Ascending aorta (tissue), 2 donors: Measurements from ENCODE around the gene INAFM1. TPM values are rescaled to one million over a fixed set of nuclear protein-coding genes. Genes with fewer than 3 reads are reported as not detected.

ENCODE experiments used
- DNase-seq, 2 donors: peaks; one replicate each; pipeline ENCODE4 v3.0.0-alpha.2; 2019; ENCODE audit warnings: low spot score in 2 of 2
- H3K27ac ChIP-seq, 2 donors: fragments of 200-600 bp; sonication (generic); one replicate each; pipeline ENCODE4 v1.5.1; 2016 to 2017; ENCODE audit warnings: mild to moderate bottlenecking in 1 of 2
- H3K27me3 ChIP-seq: fragments of 200-600 bp; sonication (generic); one replicate; pipeline ENCODE4 v1.5.1; 2017
- H3K36me3 ChIP-seq, 2 donors: fragments of 200-600 bp; sonication (generic); one replicate each; pipeline ENCODE4 v1.5.1; 2016
- H3K4me1 ChIP-seq, 2 donors: fragments of 200-600 bp; sonication (generic); one replicate each; pipeline ENCODE4 v1.5.1; 2016 to 2017; ENCODE audit warnings: mild to moderate bottlenecking in 1 of 2
- H3K4me3 ChIP-seq, 2 donors: fragments of 200-600 bp; sonication (generic); one replicate each; pipeline ENCODE4 v1.5.1; 2016 to 2017; ENCODE audit warnings: mild to moderate bottlenecking in 1 of 2
- H3K9me3 ChIP-seq, 2 donors: fragments of 200-600 bp; sonication (generic); one replicate each; pipeline ENCODE4 v1.5.1; 2016
- CTCF ChIP-seq, 3 experiments: fragments of 200-600 bp in 2 of 3; fragments of 450-650 bp in 1 of 3; sonication (generic) in 2 of 3; IDR thresholded peaks; one replicate each; pipeline ENCODE4 v1.5.1; 2016 to 2019; ENCODE audit warnings: antibody characterized with exemption in 3 of 3, mild to moderate bottlenecking in 1 of 3, moderate library complexity in 1 of 3
- intact Hi-C: fragments of 100-400 bp; cut with DNase I; formaldehyde crosslinking; loops from one replicate; pipeline ENCODE4 v1.15.1; 2023
- total RNA-seq: library from RNA; depleted of rRNA; stranded (reverse); fragments of >200 nt; gene quantifications from one replicate; pipeline ENCODE4 v1.1.0, GENCODE V29; 2016

The INAFM1 gene
- total RNA-seq, 1 donor from 2014 or later = 33.7 TPM

- Histone ChIP-seq H3K27ac (peak overlapping the region; percentile 10 to 85), H3K36me3 (no peaks in the 10 kb centered on the region), H3K4me1 (peaks cover 27 to 35% of the 10 kb centered on the region in 2 donors), H3K27me3 (no peaks in the 10 kb centered on the region), H3K4me3 (peak overlapping the region in 1 of 2 donors; percentile 45), H3K9me3 (no peaks in the 10 kb centered on the region)
- intact Hi-C loops = loop anchor here (5.0 to 10.0 kb wide), 2 partner anchors 388 to 616 kb away; partner anchors contain the start of genes AP2S1 and PTGIR
- no peak for TF ChIP-seq CTCF (IDR thresholded peaks at IDR 0.05)
- DNase-seq = no peak
Measured at GRCh38 chr19:47240556-47240955, 34.1 kb upstream of the INAFM1 start.

- Histone ChIP-seq H3K27me3 (no peaks in the 10 kb centered on the region), H3K27ac (peak overlapping the region; percentile 10 to 85), H3K4me3 (peak overlapping the region in 1 of 2 donors; percentile 45), H3K9me3 (no peaks in the 10 kb centered on the region), H3K36me3 (no peaks in the 10 kb centered on the region), H3K4me1 (peaks cover 27 to 35% of the 10 kb centered on the region in 2 donors)
- no peak for TF ChIP-seq CTCF (IDR thresholded peaks at IDR 0.05)
- peak in 1 of 2 donors; percentile 92 for DNase-seq
- intact Hi-C loops = loop anchor here (5.0 to 10.0 kb wide), 2 partner anchors 389 to 616 kb away; partner anchors contain the start of genes AP2S1 and PTGIR
Measured at GRCh38 chr19:47240996-47241918, 33.4 kb upstream of the INAFM1 start.

GRCh38 chr19:47241919-47242577, 32.6 kb upstream of the INAFM1 start:
- Histone ChIP-seq H3K27ac (peak overlapping the region; percentile 58 to 64), H3K9me3 (no peaks in the 10 kb centered on the region), H3K4me1 (peaks cover 27 to 35% of the 10 kb centered on the region in 2 donors), H3K36me3 (no peaks in the 10 kb centered on the region), H3K4me3 (no peak overlapping the region), H3K27me3 (no peaks in the 10 kb centered on the region)
- intact Hi-C loops = loop anchor here (5.0 to 10.0 kb wide), 2 partner anchors 390 to 617 kb away; partner anchors contain the start of genes AP2S1 and PTGIR
- no peak for DNase-seq
- TF ChIP-seq CTCF (IDR thresholded peaks at IDR 0.05) = no peak

GRCh38 chr19:47243364-47243775, 31.3 kb upstream of the INAFM1 start:
- DNase-seq = no peak
- intact Hi-C loops = loop anchor here (5.0 to 10.0 kb wide), 2 partner anchors 391 to 619 kb away; partner anchors contain the start of genes AP2S1 and PTGIR
- peak overlapping the region; percentile 58 to 64 for H3K27ac ChIP-seq
- H3K4me1 ChIP-seq = peaks cover 27 to 35% of the 10 kb centered on the region in 2 donors
- no peaks in the 10 kb centered on the region for H3K36me3 ChIP-seq
- TF ChIP-seq CTCF (IDR thresholded peaks at IDR 0.05) = no peak
- H3K9me3 ChIP-seq = no peaks in the 10 kb centered on the region
- no peaks in the 10 kb centered on the region for H3K27me3 ChIP-seq
- peak overlapping the region; percentile 45 to 58 for H3K4me3 ChIP-seq

GRCh38 chr19:47243776-47244547, 30.7 kb upstream of the INAFM1 start:
- Histone ChIP-seq H3K36me3 (no peaks in the 10 kb centered on the region), H3K27me3 (no peaks in the 10 kb centered on the region), H3K27ac (peak overlapping the region; percentile 58 to 64), H3K4me3 (peak overlapping the region; percentile 45 to 58), H3K4me1 (peaks cover 27 to 35% of the 10 kb centered on the region in 2 donors), H3K9me3 (no peaks in the 10 kb centered on the region)
- peak in 1 of 2 donors; percentile 97 for DNase-seq
- intact Hi-C loops = loop anchor here (1.0 to 10.0 kb wide), 5 partner anchors 13 to 619 kb away; partner anchors contain the start of genes AP2S1, BBC3 and PTGIR
- peak; percentile 98 to 100 (median 99) for TF ChIP-seq CTCF (IDR thresholded peaks at IDR 0.05)
